NCI-H2029 (cell line): ENCODE measurements around the gene CCDC39.

ENCODE experiments used
- DNase-seq: peaks from one replicate; lab custom pipeline; 2025; lab: John Stamatoyannopoulos, UW

Gene CCDC39

GRCh38 chr3:180679178-180680096 is at the start of gene CCDC39:
TSS of gene CCDC39 (minus strand) at chr3:180679489. CDS start at chr3:180679380, 109 bp downstream.
- DNase-seq = peak; percentile 66

GRCh38 chr3:180720012-180720411 is 40.7 kb upstream of the CCDC39 start:
- no peak for DNase-seq

GRCh38 chr3:180707896-180708295 is 28.6 kb upstream of the CCDC39 start:
- DNase-seq = no peak

GRCh38 chr3:180705619-180706018 is 26.3 kb upstream of the CCDC39 start:
- DNase-seq = no peak

- DNase-seq = no peak
Observed at GRCh38 chr3:180704532-180704931, 25.2 kb upstream of the CCDC39 start.

- DNase-seq = no peak
Observed at GRCh38 chr3:180700941-180701340, 21.7 kb upstream of the CCDC39 start.

- no peak for DNase-seq
Observed at GRCh38 chr3:180698760-180699270, 19.5 kb upstream of the CCDC39 start.

GRCh38 chr3:180694321-180694720 is 15.0 kb upstream of the CCDC39 start:
- DNase-seq = no peak

GRCh38 chr3:180693656-180694055 is 14.4 kb upstream of the CCDC39 start:
- DNase-seq = no peak

- DNase-seq = no peak
Observed at GRCh38 chr3:180690061-180690460, 10.8 kb upstream of the CCDC39 start.

GRCh38 chr3:180684807-180685206 is 5.5 kb upstream of the CCDC39 start:
- no peak for DNase-seq

- DNase-seq = no peak
Observed at GRCh38 chr3:180683816-180684215, 4.5 kb upstream of the CCDC39 start.

- peak; percentile 17 for DNase-seq
Observed at GRCh38 chr3:180680097-180680430, 775 bp upstream of the CCDC39 start.

- DNase-seq = no peak
Observed at GRCh38 chr3:180678231-180678630, 1.1 kb downstream of the CCDC39 start.

- no peak for DNase-seq
Observed at GRCh38 chr3:180661444-180661843, 17.8 kb downstream of the CCDC39 start.

GRCh38 chr3:180657094-180657493 is 22.2 kb downstream of the CCDC39 start:
- DNase-seq = no peak

- DNase-seq = no peak
Observed at GRCh38 chr3:180656406-180656805, 22.9 kb downstream of the CCDC39 start.

GRCh38 chr3:180646187-180646790 is 33.0 kb downstream of the CCDC39 start:
- DNase-seq = no peak

- no peak for DNase-seq
Observed at GRCh38 chr3:180640987-180641386, 38.3 kb downstream of the CCDC39 start.

GRCh38 chr3:180633722-180634121 is 45.6 kb downstream of the CCDC39 start:
- DNase-seq = no peak

GRCh38 chr3:180631317-180631716 is 48.0 kb downstream of the CCDC39 start:
- DNase-seq = no peak

GRCh38 chr3:180630371-180630770 is 48.9 kb downstream of the CCDC39 start:
- no peak for DNase-seq

GRCh38 chr3:180626844-180627243 is 52.4 kb downstream of the CCDC39 start:
- no peak for DNase-seq
